Measurements from ENCODE around the gene CAVIN1.
"Not testable (repeated sequence)": the region's sequence is repeated elsewhere in the genome, so short reads cannot be mapped to it uniquely, and the experiment has no call there.

The CAVIN1 gene

DNA sequence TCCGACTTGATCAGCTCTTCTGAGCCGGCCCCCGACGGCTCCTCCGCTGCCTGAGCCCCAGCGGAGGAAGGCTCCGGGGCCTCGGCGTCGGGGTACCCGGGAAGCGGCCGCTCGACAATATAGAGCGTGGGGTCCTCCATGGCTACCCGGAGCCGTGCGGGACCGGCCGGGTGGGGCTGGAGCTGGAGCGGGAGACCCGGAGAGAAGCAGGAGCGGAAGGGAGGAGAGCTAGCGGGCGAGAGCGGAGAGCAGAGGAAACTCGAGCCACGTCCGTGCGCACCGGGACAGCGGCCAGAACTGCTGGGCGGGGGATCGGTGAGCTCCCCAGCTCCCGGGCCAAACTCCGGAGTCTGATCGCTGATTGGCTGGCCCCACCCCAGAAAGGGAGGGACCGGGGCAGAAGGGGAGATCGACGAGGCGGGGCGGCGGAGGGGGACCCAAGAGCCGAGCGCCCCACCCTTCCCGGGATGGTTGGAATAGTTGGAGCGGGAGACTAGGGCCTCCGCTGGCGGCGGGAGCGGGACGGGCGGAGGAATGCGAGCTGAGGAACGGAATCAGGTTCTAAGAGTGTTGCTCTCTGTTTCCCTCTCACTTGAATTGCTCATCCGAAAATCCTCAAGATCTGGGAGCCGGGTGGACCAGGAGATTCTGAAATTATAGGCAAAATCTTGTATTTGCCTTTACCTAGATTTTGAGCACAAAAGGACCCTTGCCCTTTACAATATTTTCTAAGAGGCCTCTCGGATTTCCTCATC, at the start of gene CAVIN1:
Gene CAVIN1, minus strand, starts transcription at position 299 of the 755 bp plus-strand sequence. Its CDS starts 159 bp downstream, at position 140.
- DNase-seq (ENCODE audit: low read depth in 2 of 2), result peak in 1 of 2 experiments; percentile 23

DNA sequence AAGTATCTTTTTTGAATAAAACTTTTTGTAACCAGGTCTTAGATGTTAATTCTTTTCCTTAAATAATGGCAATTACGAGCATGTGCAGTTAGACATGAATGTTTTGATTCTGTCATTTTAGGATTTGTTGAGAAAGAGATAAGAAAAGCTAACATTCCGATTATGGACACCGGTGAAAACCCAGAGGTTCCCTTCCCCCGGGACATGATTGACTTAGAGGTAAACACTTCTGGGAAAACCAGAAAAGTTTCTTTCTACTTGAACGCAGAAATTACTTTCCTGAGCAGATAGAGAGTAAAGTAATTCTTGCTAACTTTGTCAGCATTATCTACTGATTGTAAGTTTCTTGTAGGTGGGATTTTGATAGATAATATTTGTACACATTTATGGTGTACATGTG, 44.8 kb upstream of the CAVIN1 start:
- no peak for DNase-seq (ENCODE audit: low read depth in 2 of 2)

GRCh38 chr17:42463976-42464400, 40.9 kb upstream of the CAVIN1 start:
- DNase-seq (ENCODE audit: low read depth in 2 of 2), result no peak

- DNase-seq (ENCODE audit: low read depth in 2 of 2), result no peak
Measured at GRCh38 chr17:42460371-42460770, 37.3 kb upstream of the CAVIN1 start.

DNA sequence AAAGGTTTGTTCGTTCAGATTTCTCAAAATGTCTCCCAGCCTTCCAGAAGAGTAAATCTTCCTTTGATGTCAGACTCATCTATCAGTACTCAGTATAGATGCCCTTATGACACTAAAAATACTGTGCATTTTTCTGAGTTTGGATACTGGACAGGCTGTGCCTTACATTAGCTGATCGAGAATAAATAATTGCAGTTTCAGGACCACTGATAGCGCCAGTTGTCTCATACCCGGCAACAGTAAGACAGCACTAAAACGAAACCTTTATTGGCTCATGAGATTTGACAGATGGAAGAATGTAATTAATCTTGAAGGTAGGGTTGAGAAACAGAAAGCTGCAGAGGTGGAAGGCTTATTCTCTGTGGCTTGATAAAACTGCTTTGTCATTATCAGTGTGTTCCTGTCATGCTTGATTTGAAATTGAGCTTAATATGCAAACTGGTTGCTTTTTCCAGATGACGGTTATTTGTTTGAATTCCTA, 36.8 kb upstream of the CAVIN1 start:
- DNase-seq (ENCODE audit: low read depth in 2 of 2), result no peak

DNA sequence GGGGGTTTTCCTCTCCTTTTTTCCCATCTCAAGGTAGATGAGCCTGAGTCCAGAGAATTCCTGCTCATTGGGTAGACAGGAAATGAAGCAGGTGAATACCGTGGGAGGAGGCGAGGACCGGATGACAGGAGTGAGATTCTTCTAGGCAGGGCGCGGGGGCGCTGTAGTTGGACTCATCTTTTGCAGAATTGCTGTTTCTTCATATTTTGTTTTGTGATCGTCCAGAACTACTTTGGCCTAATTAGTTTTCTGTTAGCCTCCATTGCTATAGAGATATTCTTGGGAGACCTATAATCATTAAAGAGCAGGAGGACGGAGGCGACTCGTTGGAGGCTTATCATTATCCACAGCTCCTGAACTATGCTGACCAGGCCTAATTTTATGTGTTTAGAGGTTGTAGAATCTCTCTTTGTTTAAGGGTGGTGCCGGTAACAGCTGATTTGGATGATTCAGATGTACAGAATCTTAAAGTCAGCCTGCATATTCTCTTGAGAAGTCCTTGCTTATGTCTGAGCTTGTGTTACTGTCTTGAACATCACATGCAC, 36.3 kb upstream of the CAVIN1 start:
- DNase-seq (ENCODE audit: low read depth in 2 of 2), result peak in 1 of 2 experiments; percentile 18

DNA sequence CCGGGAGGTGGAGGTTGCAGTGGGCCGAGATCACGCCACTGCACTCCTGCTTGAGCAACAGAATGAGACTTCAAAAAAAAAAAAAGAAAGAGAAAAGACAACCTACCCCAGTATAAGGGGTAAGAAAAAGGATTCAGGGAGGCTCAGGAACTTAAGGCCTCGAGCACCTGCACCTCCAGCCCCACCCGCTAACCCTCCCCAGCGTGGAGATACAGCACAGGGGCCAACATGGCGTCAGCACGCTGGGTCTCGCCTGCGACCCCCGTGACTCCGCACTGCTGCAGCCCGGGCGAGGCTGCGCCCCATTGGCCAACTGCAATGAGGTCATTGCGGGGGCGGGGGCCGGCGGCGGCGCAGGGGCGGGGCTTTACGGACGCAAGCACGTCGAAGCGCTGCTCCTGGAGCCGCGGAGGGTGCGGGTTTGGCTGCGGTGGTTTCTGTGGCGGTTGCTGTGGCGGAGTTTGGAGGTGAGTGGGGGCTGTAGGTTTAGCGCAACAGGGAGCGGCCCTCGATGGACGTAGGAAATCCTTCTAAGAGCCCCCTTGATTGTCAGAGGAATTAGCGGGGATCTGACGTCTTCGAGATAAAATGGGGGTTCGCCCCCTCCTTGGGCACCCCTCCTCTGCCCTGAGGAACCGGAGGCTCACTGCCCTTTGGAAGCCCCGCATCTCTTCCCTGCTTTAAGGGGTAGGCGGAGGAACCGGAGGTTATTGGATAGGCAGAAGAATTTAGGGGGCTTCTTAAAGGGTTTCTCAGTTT, 35.6 kb upstream of the CAVIN1 start, which contains the start of gene ATP6V0A1:
Gene ATP6V0A1, plus strand, starts transcription at position 382 of the 759 bp plus-strand sequence. CDS start 2,017 bp downstream, outside the sequence.
- peak; percentile 79 to 92 for DNase-seq (ENCODE audit: low read depth in 2 of 2)

DNA sequence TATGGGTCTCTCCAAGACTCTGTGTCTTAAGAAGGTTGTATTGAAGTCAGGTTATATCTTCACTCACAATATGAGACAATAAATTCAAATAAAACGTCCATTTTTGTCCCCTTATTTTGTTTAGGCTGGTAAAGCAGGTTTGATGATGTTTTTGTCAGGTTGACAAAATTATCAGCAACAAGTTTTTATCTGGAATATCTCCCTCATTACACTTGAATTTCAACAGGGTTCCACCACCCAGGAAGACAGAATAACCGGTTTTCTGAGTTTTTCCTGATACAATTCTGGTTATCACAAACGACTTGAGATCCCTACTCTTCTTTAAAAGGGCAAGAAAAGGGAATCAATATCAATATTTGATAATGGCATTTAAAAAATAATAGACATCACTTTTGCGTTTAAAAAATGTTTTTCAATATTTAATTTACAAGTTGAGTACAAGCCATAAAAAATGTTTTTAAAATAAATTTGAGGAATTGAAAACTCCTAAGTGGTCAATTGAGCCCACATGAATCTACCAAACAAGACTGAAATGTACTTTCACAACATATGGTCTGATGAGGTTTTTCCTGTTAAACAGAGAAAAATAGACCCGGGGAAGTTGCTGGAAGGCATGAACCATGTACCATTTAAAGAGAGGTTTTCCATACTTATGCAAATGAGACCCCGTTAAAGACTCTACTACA, 34.2 kb upstream of the CAVIN1 start:
- DNase-seq (ENCODE audit: low read depth in 2 of 2), result no peak

DNA sequence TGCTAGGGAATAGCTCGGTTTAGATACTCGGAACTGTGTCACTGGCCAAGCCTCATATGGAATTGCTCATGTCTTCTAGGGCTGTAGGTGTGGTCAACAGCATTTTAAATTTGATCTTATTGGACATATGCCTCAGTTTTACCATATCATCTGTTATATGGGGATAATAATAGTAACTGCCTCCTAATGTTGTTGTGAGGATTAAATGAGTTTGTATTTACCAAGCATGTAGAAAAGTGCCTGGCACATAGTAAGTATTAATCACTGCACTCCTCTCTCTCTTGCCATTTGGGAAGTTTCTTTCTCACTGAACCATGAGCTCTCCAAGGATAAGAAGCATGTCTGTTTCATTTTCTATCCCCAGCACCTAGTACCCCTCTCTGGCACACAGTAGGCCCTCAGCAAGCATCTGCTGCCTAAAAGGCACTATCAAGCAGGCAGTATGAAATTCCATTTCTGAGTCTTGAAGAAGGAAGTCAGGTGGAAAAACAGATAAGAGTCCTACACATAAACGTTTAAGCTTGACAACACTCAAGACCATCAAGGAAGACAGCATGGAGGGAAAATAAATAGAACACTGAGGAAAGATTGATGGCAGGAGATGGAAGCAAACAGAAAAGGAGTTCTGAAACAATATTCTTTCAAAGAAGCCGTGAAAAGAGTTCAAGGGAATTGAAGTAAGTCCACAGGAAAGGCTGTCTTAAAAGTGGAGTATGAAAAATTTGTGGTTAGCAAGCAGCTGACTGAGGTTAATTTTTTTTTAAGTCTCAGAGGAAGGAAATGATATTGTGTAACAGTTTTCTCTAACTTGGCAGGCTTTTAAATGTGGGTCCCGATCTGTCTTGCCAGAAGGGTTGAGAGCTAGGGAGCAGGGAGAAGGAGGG, 33.4 kb upstream of the CAVIN1 start:
- DNase-seq (ENCODE audit: low read depth in 2 of 2), result no peak

DNA sequence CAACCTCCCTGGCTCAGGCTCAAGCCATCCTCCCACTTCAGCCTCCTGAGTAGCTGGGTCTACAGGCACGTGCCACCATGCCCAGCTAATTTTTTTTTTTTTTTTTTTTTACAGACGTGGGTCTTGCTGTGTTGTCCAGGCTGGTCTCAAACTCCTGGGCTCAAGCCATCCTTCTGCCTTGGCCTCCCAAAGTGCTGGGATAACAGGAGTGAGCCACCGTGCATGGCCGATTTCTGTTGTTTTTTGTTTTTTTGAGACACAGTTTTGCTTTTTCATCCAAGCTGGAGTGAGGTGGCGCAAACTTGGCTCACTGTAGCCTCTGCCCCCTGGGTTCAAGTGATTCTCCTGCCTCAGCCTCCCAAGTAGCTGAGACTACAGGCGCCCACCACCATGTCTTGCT, 31.9 kb upstream of the CAVIN1 start:
- not testable (repeated sequence) for DNase-seq (ENCODE audit: low read depth in 2 of 2)

DNA sequence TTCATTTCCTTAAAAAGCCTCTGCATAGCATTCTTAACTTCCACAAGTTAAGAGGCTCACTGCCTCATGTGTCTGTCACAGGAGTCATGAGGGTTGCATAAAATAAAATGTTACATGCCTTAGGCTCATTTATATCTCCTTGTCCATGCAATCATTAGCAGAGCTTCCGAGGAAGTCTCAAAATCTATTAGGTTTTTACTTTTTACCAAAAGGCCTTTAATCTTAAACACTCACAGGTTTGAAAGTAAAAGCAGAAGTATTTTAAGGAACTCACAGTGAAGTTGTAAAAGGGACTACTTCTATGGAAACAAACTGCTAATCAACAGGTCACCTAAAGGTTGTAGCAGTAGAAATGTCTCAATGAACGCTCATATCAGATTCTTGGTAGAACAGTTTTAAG, 30.4 kb upstream of the CAVIN1 start:
- DNase-seq (ENCODE audit: low read depth in 2 of 2), result no peak

DNA sequence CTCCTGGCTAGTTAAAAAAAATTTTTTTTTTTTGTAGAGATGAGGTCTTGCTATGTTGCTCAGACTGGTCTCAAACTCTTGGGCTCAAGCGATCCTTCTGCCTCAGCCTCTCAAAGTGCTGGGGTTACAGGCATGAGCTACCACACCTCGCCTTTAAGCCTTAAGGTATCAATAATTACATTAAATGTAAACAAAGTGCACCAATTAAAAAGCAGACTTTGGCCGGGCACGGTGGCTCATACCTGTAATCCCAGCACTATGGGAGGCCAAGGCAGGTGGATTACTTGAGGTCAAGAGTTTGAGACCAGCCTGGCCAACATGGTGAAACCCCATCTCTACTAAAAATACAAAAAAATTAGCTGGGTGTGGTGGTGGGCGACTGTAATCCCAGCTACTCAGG, 28.2 kb upstream of the CAVIN1 start:
- DNase-seq (ENCODE audit: low read depth in 2 of 2), result not testable (repeated sequence)

- not testable (repeated sequence) for DNase-seq (ENCODE audit: low read depth in 2 of 2)
Measured at GRCh38 chr17:42449838-42450237, 26.8 kb upstream of the CAVIN1 start.

- not testable (repeated sequence) for DNase-seq (ENCODE audit: low read depth in 2 of 2)
Measured at GRCh38 chr17:42449176-42449575, 26.1 kb upstream of the CAVIN1 start.

DNA sequence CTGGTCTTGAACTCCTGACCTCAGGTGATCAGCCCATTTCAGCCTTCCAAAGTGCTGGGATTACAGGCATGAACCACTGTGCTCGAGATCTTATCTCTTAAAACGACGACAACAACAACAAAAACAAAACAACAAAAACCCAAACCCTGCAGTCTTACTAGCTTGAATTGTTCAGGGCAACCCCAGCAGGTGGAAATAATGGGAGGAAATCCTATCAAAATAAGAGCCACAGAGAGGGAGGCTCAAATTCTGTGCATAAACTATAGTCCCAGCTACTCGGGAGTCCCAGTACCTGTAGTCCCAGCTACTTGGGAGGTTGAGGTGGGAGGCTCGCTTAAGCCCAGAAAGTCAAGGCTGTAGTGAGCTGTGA, 19.1 kb upstream of the CAVIN1 start:
- no peak for DNase-seq (ENCODE audit: low read depth in 2 of 2)

GRCh38 chr17:42441371-42442195, 18.5 kb upstream of the CAVIN1 start:
- no peak for DNase-seq (ENCODE audit: low read depth in 2 of 2)

DNA sequence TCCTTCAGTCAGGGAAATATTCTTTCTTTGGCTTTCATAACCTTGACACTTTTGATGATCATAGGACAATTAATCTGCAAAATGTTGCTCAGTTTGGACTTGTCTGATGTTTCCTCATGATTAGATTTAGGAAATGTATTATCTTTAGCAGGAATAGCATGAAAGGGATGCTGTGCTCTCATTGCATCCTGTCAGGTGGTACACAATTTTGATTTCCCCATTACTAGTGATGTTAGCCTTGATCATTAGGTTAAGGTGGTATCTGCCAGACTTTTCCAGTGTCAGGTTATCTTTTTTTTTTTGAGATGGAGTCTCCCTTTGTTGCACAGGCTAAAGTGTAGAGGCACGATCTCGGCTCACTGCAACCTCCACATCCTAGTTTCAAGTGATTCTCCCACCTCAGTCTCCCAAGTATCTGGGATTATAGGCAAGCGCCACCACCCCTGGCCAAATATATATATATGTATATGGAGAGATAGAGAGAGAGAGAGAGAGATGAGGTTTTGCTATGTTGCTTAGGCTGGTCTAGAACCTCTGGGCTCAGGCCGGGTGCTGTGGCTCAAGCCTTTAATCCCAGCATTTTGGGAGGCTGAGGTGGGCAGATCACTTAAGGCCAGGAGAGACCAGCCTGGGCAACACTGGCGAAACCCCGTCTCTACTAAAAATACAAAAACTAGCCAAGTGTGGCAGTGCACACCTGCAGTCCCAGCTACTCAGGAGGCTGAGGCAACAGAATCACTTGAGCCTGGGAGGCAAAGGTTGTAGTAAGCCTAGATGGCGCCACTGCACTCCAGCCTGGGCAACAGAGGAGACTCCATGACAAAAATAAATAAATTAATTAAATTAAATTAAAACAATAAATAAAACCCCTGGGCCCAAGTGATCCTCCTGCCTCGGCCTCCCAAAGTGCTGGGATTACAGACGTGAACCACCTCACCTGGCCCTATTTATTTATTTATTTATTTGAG, 15.8 kb upstream of the CAVIN1 start:
- peak in 1 of 2 experiments; percentile 34 for DNase-seq (ENCODE audit: low read depth in 2 of 2)

DNA sequence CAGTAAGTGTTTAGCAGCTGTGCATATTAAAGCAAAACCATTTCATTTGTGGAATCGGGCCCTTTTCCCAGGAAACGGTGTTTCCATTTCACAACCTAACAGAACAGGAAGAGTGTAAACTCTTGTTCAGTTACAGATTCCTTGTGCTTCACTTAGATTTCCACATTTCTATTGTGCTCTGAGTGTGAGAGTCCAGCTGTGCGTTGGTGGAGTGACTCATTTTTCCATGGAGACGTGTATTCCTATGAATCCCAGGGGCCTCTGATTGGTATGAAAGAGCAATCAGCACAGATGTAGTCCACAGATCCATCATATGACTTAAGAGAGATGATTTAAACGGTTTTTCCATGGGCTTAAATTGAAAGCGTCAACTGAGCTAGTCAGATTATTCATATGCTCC, 13.3 kb upstream of the CAVIN1 start:
- DNase-seq (ENCODE audit: low read depth in 2 of 2), result no peak

- no peak for DNase-seq (ENCODE audit: low read depth in 2 of 2)
Measured at GRCh38 chr17:42431758-42432161, 8.7 kb upstream of the CAVIN1 start.

All from stimulated activated CD4-positive, alpha-beta T cell treated with anti-CD3 and anti-CD28 coated beads, Interleukin-12 subunit alpha, Interleukin-12 subunit beta, amount 100 ng/mL, for 24 hours (primary cell).